A673 (cell line): ENCODE measurements around the gene TBCD. TPM values are rescaled to one million over a fixed set of nuclear protein-coding genes. Genes with fewer than 3 reads are reported as not detected.

Source experiments
- BruUV-seq: library from RNA; stranded (reverse); fragments of 400-500 nt; replicated peaks from 2 replicates; lab custom pipeline; 2021; lab: Mats Ljungman, UMichigan
- CTCF ChIA-PET: fragments of 300-600 bp; sonication (Branson Sonifier 250); formaldehyde crosslinking; loops from one replicate; lab custom pipeline; 2022; ENCODE audit warnings: antibody characterized with exemption; lab: Charles Lee
- POLR2A ChIA-PET: fragments of 300-600 bp; sonication (Branson Sonifier 250); formaldehyde crosslinking; loops from one replicate; lab custom pipeline; 2022; ENCODE audit warnings: antibody characterized with exemption; ENCODE audit not compliant: low non-redundant PET; lab: Charles Lee
- DNase-seq: peaks from one replicate; pipeline ENCODE4 v3.0.0-alpha.2; 2015; ENCODE audit warnings: low spot score
- H3K27ac ChIP-seq: fragments of 200-600 bp; sonication (generic); 2 replicates; pipeline ENCODE4 v1.5.1; 2016; ENCODE audit warnings: mixed run types, low read depth, mild to moderate bottlenecking, mixed read lengths, antibody characterized with exemption, low read length; ENCODE audit not compliant: poor library complexity, severe bottlenecking
- H3K27me3 ChIP-seq: fragments of 200-600 bp; sonication (generic); replicated peaks from 2 replicates; pipeline ENCODE4 v1.6.1; 2017; ENCODE audit warnings: mixed run types, low read depth, mild to moderate bottlenecking, mixed read lengths, antibody characterized with exemption, low read length; ENCODE audit not compliant: insufficient read depth, poor library complexity
- H3K36me3 ChIP-seq: fragments of 200-600 bp; sonication (generic); 2 replicates; pipeline ENCODE4 v1.6.1; 2016; ENCODE audit warnings: mixed run types, mild to moderate bottlenecking, mixed read lengths, antibody characterized with exemption, low read length; ENCODE audit not compliant: insufficient read depth, poor library complexity, severe bottlenecking
- H3K4me1 ChIP-seq: fragments of 200-600 bp; sonication (generic); 2 replicates; pipeline ENCODE4 v1.6.1; 2017; ENCODE audit warnings: mixed run types, mild to moderate bottlenecking, mixed read lengths, antibody characterized with exemption, low read length; ENCODE audit not compliant: insufficient read depth, poor library complexity, severe bottlenecking
- H3K4me3 ChIP-seq: fragments of 200-600 bp; sonication (generic); 2 replicates; pipeline ENCODE4 v1.5.1; 2016; ENCODE audit warnings: low read depth, mixed run types, mild to moderate bottlenecking, mixed read lengths, low read length; ENCODE audit not compliant: poor library complexity, severe bottlenecking
- H3K9me3 ChIP-seq: fragments of 200-600 bp; sonication (generic); 2 replicates; pipeline ENCODE4 v1.6.1; 2016; ENCODE audit warnings: mixed run types, low read depth, mild to moderate bottlenecking, mixed read lengths, antibody characterized with exemption, low read length; ENCODE audit not compliant: poor library complexity, severe bottlenecking
- EZH2 ChIP-seq: fragments of 200-600 bp; sonication (generic); IDR thresholded peaks from 2 replicates; pipeline ENCODE4 v1.6.1; 2017; ENCODE audit warnings: borderline replicate concordance, low read depth, mild to moderate bottlenecking, mixed read lengths, antibody characterized with exemption, low read length; ENCODE audit not compliant: poor library complexity, severe bottlenecking
- intact Hi-C: fragments of 100-400 bp; cut with micrococcal nuclease; formaldehyde crosslinking; loops from one replicate; pipeline ENCODE4 v1.10.0; 2022; ENCODE audit not compliant: unreplicated experiment
- total RNA-seq: library from RNA; stranded (reverse); gene quantifications from 2 replicates; pipeline ENCODE4 v1.2.3, GENCODE V29; 2021
- TF ChIP-seq, protein P1 (sequence below): fragments of 300-800, 200-600 bp; sonication (generic); conservative IDR thresholded peaks from 2 replicates; pipeline ENCODE4 v1.5.1; 2017; ENCODE audit warnings: low read depth, mild to moderate bottlenecking, antibody characterized with exemption, low read length, moderate library complexity, mixed read lengths

Gene TBCD
- total RNA-seq, 1 experiment from 2014 or later = 113 TPM

- DNase-seq = no peak
- Histone ChIP-seq H3K4me3 (no peak overlapping the region), H3K27ac (no peak overlapping the region), H3K27me3 (no peaks in the 10 kb centered on the region), H3K9me3 (peaks cover 20% of the 10 kb centered on the region), H3K36me3 (peaks cover 43% of the 10 kb centered on the region), H3K4me1 (no peaks in the 10 kb centered on the region)
- POLR2A ChIA-PET = interaction anchor here (0.6 kb wide), 1 partner anchor 680 kb away, joined by 3 read pairs; no protein-coding TSS in a partner anchor
- no TSS peak for BruUV-seq
- no peak for TF ChIP-seq EZH2
- TF ChIP-seq, protein P1, sequence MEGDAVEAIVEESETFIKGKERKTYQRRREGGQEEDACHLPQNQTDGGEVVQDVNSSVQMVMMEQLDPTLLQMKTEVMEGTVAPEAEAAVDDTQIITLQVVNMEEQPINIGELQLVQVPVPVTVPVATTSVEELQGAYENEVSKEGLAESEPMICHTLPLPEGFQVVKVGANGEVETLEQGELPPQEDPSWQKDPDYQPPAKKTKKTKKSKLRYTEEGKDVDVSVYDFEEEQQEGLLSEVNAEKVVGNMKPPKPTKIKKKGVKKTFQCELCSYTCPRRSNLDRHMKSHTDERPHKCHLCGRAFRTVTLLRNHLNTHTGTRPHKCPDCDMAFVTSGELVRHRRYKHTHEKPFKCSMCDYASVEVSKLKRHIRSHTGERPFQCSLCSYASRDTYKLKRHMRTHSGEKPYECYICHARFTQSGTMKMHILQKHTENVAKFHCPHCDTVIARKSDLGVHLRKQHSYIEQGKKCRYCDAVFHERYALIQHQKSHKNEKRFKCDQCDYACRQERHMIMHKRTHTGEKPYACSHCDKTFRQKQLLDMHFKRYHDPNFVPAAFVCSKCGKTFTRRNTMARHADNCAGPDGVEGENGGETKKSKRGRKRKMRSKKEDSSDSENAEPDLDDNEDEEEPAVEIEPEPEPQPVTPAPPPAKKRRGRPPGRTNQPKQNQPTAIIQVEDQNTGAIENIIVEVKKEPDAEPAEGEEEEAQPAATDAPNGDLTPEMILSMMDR = no peak
- intact Hi-C loops = no loop called here
- CTCF ChIA-PET = no interaction called here
Observed at GRCh38 chr17:82942166-82943130, 190.6 kb downstream of the TBCD start.

GRCh38 chr17:82943339-82943738 is 191.5 kb downstream of the TBCD start:
- BruUV-seq = no TSS peak
- H3K4me3 ChIP-seq = no peak overlapping the region
- peaks cover 43% of the 10 kb centered on the region for H3K36me3 ChIP-seq
- H3K9me3 ChIP-seq = peaks cover 22% of the 10 kb centered on the region
- CTCF ChIA-PET = no interaction called here
- POLR2A ChIA-PET = no interaction called here
- intact Hi-C loops = no loop called here
- no peak for DNase-seq
- no peak overlapping the region for H3K27ac ChIP-seq
- H3K27me3 ChIP-seq = no peaks in the 10 kb centered on the region
- TF ChIP-seq EZH2 = no peak
- TF ChIP-seq, protein P1 = no peak
- no peaks in the 10 kb centered on the region for H3K4me1 ChIP-seq

DNA sequence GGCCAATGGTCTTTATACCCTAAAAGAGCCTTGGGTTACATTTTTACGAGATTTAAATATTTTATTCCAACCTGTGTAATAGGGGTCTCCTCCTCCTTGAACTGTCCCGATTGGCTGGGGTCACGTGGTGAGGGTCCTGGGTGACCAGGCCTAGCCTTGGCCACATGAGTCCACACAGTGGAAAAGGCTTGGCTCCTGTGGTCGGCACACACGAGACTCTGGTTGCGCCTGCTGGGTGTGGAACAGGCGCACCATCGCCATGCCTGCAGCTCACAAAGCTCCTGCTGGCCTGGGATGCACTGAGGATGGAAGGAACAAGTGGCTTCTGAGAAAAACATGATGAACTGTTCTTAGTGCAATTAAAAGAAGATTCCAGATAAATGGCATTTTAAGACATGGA is 191.9 kb downstream of the TBCD start:
- no peak overlapping the region for H3K4me3 ChIP-seq
- H3K4me1 ChIP-seq = no peaks in the 10 kb centered on the region
- peaks cover 43% of the 10 kb centered on the region for H3K36me3 ChIP-seq
- CTCF ChIA-PET = no interaction called here
- H3K27ac ChIP-seq = no peak overlapping the region
- POLR2A ChIA-PET = no interaction called here
- H3K9me3 ChIP-seq = peaks cover 26% of the 10 kb centered on the region
- TF ChIP-seq, protein P1 = no peak
- TF ChIP-seq EZH2 = no peak
- no peaks in the 10 kb centered on the region for H3K27me3 ChIP-seq
- no TSS peak for BruUV-seq
- intact Hi-C loops = no loop called here
- DNase-seq = no peak
